ENCODE measurements around the gene ZP3. TPM values are rescaled to one million over a fixed set of nuclear protein-coding genes. Genes with fewer than 3 reads are reported as not detected.

The ZP3 gene
- total and polyA plus RNA-seq, 3 donors from 2014 or later: 1.7 to 3.5 (median 2.0) TPM

Other genes starting within 250 kb of the ZP3 start
- gene SRRM3, start 223.1 kb upstream of the ZP3 start, total RNA-seq: 1 to 10 TPM; 7.8 to 8.4 TPM
- gene SRRM3, start 223.1 kb upstream of the ZP3 start, polyA plus RNA-seq (ENCODE audit: insufficient read depth, low read depth, low replicate concordance): 8.3 TPM
- gene HSPB1, start 122.3 kb upstream of the ZP3 start, total RNA-seq: 100 to 1,000 TPM; 216 to 245 TPM
- gene HSPB1, start 122.3 kb upstream of the ZP3 start, polyA plus RNA-seq (ENCODE audit: insufficient read depth, low read depth, low replicate concordance): 190 TPM
- gene YWHAG, start 66.0 kb upstream of the ZP3 start, total RNA-seq: 10 to 100 TPM; 78.4 to 80.2 TPM
- gene YWHAG, start 66.0 kb upstream of the ZP3 start, polyA plus RNA-seq (ENCODE audit: insufficient read depth, low read depth, low replicate concordance): 67.4 TPM
- 1 to 10 TPM; 1.8 to 2.3 TPM for gene SSC4D, start 15.3 kb upstream of the ZP3 start, total RNA-seq
- 2.8 TPM for gene SSC4D, start 15.3 kb upstream of the ZP3 start, polyA plus RNA-seq (ENCODE audit: insufficient read depth, low read depth, low replicate concordance)
- 100 to 1,000 TPM; 200 to 239 TPM for gene DTX2, start 36.8 kb downstream of the ZP3 start, total RNA-seq
- gene DTX2, start 36.8 kb downstream of the ZP3 start, polyA plus RNA-seq (ENCODE audit: insufficient read depth, low read depth, low replicate concordance): 65.1 TPM
- 10 to 100 TPM; 19.1 to 27.1 TPM for gene UPK3B, start 85.6 kb downstream of the ZP3 start, total RNA-seq
- 66.8 TPM for gene UPK3B, start 85.6 kb downstream of the ZP3 start, polyA plus RNA-seq (ENCODE audit: insufficient read depth, low read depth, low replicate concordance)
- gene SPDYE16, start 118.3 kb downstream of the ZP3 start, total RNA-seq: 1 to 10 TPM in 1 of 2 donors, under 1 TPM in 1; 0.68 to 1.3 TPM
- gene SPDYE16, start 118.3 kb downstream of the ZP3 start, polyA plus RNA-seq (ENCODE audit: insufficient read depth, low read depth, low replicate concordance): 4.1 TPM
- 10 to 100 TPM; 22.3 to 35.0 TPM for gene POMZP3, start 202.3 kb downstream of the ZP3 start, total RNA-seq
- gene POMZP3, start 202.3 kb downstream of the ZP3 start, polyA plus RNA-seq (ENCODE audit: insufficient read depth, low read depth, low replicate concordance): 30.9 TPM